NB4 (cell line): ENCODE results near the gene GNB4.

Experiments
- DNase-seq: peaks from one replicate; pipeline ENCODE4 v3.0.0; 2010; ENCODE audit warnings: low read depth
- H3K4me3 ChIP-seq: one replicate; pipeline ENCODE4 v1.5.1; 2011; ENCODE audit warnings: mild to moderate bottlenecking, low read depth, low read length, moderate library complexity
- MYC ChIP-seq: IDR thresholded peaks from 2 replicates; pipeline ENCODE4 v1.6.1; 2011; ENCODE audit warnings: low read depth, low read length
- POLR2A ChIP-seq: IDR thresholded peaks from 2 replicates; pipeline ENCODE4 v1.6.1; 2011; ENCODE audit warnings: mild to moderate bottlenecking; ENCODE audit not compliant: insufficient read length; ENCODE audit errors: extremely low read depth
- TF ChIP-seq, protein P1 (sequence below): IDR thresholded peaks from one replicate; pipeline ENCODE4 v1.5.1; 2012; ENCODE audit warnings: low read depth, low read length
- TF ChIP-seq, protein P2 (sequence below): IDR thresholded peaks from 2 replicates; pipeline ENCODE4 v1.6.1; 2011; ENCODE audit warnings: low read depth, low read length

GNB4 gene

DNA sequence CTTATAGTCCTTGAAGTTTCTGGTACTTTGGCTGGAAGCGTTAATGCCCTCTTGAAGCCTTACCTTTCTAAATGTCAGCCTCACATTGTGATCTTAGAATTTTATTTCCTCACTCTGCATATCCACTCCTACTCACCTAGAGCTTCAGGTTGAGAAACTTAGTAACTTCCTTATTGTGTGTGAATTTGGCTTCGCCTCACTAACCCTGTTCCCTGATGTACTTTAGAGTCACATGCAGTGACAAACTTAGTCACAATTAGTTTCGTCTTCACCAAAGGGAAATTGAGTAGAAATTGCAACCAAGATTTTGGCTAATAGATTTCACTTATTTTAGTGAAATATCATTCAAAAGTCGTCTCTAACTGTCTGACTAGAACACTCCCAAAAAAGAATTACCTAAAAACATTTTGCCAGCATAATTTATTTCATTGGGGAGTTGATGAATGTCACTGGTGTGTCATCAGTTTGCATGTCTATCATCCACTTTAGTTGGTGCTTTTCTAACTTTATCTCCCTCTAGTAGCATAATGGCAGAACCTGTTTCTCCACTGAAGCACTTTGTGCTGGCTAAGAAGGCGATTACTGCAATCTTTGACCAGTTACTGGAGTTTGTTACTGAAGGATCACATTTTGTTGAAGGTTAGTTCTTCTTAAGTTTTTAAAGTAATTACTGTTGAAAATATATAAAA, 102.8 kb downstream of the GNB4 start:
- H3K4me3 ChIP-seq = peak overlapping the region; percentile 86
- TF ChIP-seq, protein P1, sequence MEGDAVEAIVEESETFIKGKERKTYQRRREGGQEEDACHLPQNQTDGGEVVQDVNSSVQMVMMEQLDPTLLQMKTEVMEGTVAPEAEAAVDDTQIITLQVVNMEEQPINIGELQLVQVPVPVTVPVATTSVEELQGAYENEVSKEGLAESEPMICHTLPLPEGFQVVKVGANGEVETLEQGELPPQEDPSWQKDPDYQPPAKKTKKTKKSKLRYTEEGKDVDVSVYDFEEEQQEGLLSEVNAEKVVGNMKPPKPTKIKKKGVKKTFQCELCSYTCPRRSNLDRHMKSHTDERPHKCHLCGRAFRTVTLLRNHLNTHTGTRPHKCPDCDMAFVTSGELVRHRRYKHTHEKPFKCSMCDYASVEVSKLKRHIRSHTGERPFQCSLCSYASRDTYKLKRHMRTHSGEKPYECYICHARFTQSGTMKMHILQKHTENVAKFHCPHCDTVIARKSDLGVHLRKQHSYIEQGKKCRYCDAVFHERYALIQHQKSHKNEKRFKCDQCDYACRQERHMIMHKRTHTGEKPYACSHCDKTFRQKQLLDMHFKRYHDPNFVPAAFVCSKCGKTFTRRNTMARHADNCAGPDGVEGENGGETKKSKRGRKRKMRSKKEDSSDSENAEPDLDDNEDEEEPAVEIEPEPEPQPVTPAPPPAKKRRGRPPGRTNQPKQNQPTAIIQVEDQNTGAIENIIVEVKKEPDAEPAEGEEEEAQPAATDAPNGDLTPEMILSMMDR = no peak
- no peak for TF ChIP-seq MYC
- no peak for TF ChIP-seq POLR2A
- TF ChIP-seq, protein P2, sequence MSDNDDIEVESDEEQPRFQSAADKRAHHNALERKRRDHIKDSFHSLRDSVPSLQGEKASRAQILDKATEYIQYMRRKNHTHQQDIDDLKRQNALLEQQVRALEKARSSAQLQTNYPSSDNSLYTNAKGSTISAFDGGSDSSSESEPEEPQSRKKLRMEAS = no peak
- peak; percentile 53 for DNase-seq

DNA sequence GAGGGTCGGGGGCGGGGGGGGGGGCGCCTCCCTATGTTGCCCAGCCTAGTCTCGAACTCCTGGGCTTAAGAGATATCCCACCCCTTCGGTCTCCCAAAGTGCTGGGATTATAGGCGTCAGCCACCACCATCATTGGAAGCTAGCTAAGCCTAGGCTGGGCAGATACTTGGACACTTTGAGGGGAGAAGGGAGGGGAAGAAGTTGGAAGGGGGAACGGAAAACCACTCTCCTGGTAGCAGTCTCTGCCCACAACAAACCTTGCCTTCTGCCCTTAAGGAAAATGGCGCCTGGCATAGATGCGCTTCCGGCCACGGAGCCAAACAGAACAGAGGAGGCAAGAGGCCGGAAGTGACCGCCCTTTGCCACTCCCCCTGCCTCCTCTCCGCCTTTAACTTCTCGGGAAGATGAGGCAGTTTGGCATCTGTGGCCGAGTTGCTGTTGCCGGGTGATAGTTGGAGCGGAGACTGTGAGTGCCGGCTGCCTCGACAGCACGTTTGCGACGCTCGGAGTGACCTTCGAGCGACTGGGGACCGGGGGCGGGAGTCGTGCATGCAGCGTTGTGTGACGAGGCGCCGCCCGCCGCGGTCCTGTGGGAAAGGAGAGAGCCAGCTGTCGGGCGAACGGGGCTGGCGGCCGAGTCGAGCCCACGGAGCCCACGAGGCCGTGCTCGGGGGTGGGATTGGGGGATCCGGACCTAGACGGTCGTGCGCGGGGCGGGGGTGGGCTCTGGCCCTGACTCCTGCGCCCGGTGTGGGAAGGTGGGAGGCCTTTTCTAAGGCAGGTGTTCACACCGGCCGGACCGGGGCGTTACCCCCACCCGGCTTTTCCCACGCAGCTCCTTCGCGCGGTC, 103.7 kb downstream of the GNB4 start, which contains the start of gene MFN1:
Gene MFN1, plus strand, starts transcription at position 365 of the 850 bp plus-strand sequence. CDS start 1,143 bp downstream, outside the sequence.
- H3K4me3 ChIP-seq = peak within 1 kb of the TSS; percentile 86

More for the DNA sequence above, 103.7 kb downstream of the GNB4 start, which contains the start of gene MFN1:
- TF ChIP-seq, protein P2 = no peak
- TF ChIP-seq MYC (peak; percentile 54), POLR2A (peak; percentile 44)
- peak; percentile 94 for DNase-seq
